Inflammatory macrophage treated with lipopolysaccharide for 1 hour (primary cell): ENCODE data around the gene STMN3.
A peak's percentile ranks its signal among the peaks of the same experiment; 100 is the strongest.

Source experiments
- DNase-seq, 2 donors: peaks; one replicate each; pipeline ENCODE4 v3.0.0-alpha.2; 2020 to 2022

The STMN3 gene

DNA sequence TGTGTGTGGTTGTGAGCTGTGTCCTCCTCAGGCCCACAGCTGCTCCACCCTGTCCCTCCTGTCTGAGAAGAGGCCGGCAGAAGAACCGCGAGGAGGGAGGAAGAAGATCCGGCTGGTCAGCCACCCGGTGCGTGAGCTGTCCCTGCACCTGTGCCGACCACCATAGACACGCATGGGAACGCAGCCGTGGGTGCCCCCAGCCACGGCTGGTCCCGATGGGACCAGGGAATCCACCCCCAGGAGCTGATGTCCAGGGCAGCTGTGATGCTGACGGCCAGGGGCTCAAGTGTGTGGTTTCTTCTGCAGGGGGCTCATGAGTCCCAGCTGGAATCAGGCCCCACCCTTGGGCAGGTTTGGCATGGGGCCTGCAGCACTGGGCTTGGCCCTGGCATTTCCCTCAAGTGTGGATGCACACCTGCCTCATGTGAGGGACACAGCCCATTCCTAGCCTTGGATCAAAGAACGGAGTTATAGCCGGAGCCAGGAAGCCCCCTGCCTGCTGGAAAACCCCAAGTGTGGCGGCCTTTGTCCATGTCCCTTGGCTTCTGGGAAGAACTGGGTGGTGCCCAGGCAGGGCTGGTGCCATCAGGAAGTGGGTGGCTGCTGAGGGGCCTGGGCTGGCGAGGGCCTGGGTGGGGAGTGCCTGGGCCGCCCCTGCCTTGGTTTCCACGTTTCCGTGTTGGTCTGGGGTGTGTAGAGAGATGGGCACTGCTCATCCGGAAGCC, 38.6 kb upstream of the STMN3 start:
- no peak for DNase-seq

DNA sequence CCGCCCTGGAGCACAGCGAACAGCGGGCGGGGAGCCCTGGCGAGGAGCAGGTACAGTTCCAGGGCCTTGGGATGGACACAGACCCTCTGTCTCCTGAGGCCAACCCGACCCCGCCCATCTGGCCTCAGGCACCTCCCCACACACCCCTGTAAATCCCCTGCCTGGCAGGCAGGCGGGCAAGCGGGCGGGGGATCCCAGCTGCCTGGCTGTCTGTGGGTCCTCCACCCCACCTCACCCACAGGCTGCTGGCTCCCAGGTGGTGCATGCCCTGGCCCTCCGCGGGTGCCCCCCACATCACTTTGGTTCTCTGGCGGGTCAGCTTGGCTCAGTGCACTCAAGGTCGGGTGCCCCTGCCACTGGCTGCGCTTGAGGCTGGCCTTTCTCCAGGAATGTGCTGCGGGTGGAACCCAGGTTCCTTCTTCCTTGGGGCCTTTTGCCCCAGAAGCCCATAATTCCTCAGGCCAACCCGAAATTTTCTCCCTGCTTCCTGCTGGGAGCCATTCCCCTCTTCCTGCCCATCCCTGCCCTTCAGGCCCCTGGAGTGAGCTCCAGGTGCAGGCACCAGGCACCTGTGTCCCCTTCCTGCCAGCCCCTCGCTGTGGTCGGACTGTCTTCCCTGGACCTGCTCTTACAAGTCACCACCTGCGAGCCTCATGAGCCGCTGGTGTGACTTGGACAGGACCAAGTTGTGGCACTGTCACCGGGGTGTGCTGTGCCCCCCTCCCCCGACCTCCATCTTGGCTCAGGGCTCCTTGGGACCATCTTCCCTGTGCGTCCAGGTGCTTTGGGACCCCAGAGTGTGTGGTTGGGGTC, 37.9 kb upstream of the STMN3 start:
- DNase-seq = no peak

- no peak for DNase-seq
Measured at GRCh38 chr20:63690003-63690897, 37.0 kb upstream of the STMN3 start.

DNA sequence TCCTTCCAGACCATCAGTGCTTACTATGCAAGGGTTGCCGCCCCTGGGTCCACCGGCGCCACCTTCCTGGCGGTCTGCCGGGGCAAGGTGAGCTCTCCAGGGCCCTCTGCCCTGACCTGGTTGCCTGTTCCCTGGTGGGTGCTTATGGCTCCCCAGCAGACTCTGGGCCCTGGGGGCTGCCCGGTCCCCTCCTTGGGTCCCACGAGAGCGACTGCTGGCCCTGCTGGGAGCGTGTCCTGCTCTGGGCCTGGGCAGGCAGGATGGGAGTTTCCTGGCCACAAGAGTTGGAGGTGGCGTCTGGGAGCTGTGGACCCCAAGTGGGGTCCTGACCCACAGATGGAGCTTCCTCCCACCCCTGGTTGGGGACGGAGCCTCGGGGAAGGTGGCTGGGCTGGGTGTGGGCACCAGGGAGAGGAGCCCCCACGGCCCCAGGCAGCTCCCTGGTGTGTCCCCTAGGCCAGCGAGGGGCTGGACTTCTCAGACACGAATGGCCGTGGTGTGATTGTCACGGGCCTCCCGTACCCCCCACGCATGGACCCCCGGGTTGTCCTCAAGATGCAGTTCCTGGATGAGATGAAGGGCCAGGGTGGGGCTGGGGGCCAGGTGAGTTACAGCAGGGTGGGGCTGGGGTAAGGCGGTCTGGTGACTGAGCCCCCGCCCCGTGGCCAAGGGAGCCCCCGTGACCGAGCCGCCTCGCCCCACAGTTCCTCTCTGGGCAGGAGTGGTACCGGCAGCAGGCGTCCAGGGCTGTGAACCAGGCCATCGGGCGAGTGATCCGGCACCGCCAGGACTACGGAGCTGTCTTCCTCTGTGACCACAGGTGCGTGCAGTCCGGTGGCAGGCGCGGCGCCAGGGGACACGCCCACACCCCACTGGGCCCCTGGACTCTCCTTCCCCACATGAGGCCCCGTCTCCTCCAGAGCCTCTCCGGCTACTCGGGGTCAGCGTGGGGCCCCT, 36.1 kb upstream of the STMN3 start:
- no peak for DNase-seq

DNA sequence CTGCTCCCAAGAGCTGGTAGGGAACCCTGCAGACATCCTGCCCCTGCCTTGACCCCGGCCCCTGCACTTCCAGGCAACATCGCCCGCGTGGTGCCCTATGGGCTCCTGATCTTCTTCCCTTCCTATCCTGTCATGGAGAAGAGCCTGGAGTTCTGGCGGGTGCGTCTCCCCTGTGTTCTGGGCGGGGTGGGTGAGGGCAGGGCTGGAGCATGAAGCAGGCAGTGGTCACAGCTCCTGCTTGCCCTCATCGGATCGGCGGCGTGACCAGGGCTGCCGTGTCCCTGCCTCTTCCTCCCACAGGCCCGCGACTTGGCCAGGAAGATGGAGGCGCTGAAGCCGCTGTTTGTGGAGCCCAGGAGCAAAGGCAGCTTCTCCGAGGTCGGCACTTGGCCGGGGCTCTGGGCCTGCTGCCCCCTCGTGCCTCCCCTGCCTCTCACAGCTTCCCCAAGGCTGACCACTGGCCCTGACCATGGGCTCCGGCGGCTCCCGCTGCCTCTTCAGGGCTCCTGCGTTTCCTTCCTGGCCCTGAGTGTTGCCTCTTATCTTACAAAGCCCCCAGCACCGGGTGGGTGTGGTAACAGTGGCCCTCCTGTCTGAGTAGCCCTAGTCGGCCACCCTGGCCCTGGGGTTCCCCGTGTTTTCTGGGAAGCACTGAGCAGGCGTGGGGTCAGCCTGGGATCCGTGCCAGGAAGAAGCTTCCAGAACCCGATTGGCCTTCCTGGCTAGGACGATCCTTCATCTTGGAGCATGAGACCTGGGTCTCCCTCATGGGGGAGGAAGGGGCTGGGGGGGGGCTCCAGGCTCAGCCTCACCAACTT, 35.2 kb upstream of the STMN3 start:
- no peak for DNase-seq

DNA sequence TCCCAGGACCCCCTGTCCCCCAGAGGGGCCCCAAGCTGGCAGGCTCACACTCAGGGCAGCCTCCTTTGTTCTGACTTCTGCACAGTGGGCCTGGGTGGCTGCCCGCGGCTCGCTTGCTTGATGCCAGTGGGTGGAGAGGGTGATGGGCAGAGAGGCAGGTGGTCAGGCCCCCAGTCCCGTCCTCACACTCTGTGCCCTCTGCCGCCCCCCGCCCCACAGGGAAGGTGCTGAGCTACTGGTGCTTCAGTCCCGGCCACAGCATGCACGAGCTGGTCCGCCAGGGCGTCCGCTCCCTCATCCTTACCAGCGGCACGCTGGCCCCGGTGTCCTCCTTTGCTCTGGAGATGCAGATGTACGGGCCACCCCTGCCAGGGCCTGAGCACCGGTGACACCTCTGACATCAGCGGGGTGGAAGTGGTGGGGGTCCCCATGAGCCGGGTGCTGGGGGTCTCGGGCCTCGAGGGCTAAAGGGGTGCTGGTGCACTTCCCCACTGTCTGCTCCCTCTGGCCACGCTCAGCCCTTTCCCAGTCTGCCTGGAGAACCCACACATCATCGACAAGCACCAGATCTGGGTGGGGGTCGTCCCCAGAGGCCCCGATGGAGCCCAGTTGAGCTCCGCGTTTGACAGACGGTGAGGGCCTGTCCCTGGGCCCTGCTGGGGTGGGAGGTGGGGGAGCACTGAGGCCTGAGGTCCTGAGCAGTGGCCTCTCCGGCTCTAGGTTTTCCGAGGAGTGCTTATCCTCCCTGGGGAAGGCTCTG, 34.4 kb upstream of the STMN3 start:
- DNase-seq = no peak

DNA sequence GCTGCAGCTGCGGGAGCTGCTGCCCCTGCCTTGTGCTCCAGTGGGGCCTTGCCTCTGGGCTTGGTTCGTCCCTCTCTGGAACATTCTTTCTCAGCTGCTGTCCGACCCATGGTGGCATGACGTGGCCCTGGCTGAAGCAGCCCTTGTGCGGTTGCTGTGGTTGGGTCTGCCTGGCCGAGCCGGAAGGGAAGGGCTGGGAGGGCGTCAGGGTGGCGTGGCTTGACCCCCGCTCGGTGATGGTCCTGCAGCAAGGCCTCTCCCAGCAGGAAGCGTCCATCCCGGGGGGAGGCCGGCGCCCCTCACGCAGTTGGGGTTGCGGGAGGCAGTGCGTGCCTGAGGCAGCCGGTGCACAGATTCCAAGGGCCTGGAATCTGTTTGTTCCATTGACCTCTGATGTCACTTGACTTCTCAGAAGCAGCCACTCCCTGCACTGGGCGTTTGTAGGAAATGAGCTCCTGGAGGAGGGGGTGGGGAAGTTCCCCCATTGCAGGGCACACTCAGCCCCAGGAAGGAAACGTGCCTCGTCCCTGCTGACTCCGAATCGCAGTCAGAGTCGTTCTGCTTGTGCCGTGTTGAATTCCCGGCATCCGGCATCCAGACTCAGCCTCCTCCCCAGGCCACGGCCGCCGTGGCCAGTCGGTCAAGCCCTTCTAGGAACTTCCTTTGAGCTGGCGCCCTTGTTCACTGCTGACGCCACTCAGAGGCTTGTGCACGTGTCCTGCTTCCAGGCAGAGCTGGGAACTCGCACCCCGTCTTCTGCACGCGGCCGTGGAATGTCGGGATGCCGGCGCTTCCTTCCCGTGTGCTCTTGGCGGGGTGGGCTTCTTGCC, 33.5 kb upstream of the STMN3 start:
- DNase-seq = peak; percentile 92 to 94

- DNase-seq = no peak
Measured at GRCh38 chr20:63686094-63686491, 32.9 kb upstream of the STMN3 start.

DNA sequence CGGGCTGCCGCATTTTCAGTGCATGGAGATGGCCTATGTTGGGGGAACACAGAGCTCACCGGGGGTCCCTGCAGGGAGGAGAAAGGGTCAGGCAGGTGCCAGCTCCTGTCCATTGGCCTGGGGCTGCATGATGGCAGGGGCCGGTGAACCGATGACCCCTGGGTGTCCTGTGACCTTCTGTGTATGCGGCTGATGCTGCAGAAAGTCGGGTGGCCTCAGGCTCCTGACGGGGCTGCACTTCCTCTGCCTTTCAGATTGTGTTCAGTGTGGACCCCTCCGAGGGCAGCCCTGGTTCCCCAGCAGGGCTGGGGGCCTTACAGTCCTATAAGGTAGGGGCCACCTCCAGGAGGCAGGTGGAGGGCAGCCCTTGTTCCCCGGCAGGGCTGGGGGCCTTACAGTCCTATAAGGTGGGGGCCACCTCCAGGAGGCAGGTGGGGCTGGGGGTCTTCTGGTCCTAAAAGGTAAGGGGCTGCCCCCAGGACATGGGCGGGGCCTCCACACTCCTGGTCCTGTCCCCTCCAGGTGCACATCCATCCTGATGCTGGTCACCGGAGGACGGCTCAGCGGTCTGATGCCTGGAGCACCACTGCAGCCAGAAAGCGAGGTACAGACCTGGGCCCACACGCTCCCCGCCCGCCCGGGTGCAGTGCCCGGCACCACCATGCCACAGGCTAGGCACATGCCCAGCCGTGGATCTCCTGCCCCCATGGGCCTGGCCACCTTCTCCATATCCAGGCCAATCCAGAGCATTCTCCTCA, 32.2 kb upstream of the STMN3 start:
- DNase-seq = no peak

- DNase-seq = peak; percentile 10 to 41
Measured at GRCh38 chr20:63682384-63683139, 29.3 kb upstream of the STMN3 start.

GRCh38 chr20:63681609-63682142, 28.5 kb upstream of the STMN3 start:
- no peak for DNase-seq

GRCh38 chr20:63680857-63681608, 27.8 kb upstream of the STMN3 start:
- no peak for DNase-seq

DNA sequence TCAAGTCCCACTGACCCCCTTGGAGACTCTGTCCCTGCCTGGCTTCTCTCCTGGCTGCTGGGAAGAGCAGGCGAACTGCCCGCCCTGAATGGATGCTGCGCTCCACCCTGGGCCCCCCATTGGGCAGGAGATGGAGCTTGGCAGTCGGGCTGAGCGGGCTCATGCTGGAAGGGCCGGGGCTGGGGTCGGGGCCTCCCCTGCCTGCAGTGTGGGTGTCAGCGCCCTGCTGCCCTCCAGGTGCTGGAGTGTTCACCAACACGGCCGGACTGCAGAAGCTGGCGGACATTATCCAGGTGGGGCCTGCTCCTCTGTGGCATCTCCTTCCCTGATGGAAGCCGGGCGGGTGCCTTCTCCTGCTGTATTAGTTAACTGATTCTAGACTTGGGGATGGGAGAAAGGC, 27.2 kb upstream of the STMN3 start:
- DNase-seq = no peak

GRCh38 chr20:63679799-63680305, 26.6 kb upstream of the STMN3 start:
- DNase-seq = no peak

- no peak for DNase-seq
Measured at GRCh38 chr20:63678667-63679465, 25.6 kb upstream of the STMN3 start.

DNA sequence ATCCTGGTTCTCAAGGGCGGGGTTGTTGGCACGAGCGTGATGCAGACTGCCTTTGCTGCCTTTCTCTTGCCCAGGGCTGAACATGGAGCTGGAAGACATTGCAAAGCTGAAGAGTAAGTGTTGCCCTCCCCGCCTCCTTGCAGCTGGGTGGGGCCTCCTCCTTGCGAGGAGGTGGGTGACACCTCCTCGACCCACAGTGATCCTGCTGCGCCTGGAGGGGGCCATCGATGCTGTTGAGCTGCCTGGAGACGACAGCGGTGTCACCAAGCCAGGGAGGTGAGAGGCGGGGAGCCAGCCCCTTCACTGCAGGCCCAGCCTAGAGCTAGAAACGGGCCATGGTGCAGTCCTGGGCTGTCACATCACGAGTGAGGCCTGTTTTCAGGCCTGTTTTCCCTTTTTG, 24.8 kb upstream of the STMN3 start:
- DNase-seq = no peak
